Measurements from ENCODE around the gene SLC35E3.

DNA sequence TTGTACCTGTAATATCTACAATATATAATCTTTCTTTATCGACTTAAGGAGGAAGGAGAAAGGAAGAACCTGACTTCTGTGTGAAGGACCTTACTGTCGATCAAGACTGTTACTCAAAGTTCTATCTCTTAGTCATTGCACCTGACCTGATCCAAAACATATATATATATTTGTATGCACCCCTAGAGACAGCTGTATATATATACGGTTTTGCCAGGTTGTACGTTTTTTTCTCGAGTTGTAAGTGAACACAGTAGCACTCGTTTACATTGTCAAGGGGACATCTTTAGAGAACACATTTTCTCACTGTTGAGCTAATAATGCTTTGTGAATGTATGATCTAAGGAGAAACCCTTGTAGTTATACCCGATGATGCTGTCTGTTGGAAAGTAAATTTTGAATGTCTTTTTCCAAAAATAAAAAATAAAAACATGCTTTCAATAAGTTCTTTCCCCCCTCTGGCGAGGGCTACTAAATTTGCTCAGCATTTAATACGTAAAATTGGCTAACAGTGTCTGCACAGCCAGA lies 536 bp upstream of the SLC35E3 start:
- TF ChIP-seq POLR2AphosphoS5 (IDR thresholded peaks at IDR 0.05; ENCODE audit: low read depth) (no peak), JUNB (IDR thresholded peaks at IDR 0.05; ENCODE audit: unreplicated experiment) (no peak), EZH2phosphoT487 (IDR thresholded peaks at IDR 0.05; ENCODE audit: unreplicated experiment) (no peak), EZH2 (IDR thresholded peaks at IDR 0.05; ENCODE audit: low read depth, unreplicated experiment) (no peak)
- TF ChIP-seq, protein P1, sequence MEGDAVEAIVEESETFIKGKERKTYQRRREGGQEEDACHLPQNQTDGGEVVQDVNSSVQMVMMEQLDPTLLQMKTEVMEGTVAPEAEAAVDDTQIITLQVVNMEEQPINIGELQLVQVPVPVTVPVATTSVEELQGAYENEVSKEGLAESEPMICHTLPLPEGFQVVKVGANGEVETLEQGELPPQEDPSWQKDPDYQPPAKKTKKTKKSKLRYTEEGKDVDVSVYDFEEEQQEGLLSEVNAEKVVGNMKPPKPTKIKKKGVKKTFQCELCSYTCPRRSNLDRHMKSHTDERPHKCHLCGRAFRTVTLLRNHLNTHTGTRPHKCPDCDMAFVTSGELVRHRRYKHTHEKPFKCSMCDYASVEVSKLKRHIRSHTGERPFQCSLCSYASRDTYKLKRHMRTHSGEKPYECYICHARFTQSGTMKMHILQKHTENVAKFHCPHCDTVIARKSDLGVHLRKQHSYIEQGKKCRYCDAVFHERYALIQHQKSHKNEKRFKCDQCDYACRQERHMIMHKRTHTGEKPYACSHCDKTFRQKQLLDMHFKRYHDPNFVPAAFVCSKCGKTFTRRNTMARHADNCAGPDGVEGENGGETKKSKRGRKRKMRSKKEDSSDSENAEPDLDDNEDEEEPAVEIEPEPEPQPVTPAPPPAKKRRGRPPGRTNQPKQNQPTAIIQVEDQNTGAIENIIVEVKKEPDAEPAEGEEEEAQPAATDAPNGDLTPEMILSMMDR (conservative IDR thresholded peaks at IDR 0.05; ENCODE audit: low read depth in 2 of 2), result no peak

Measured in GM23338 (cell line).